Left ventricle myocardium inferior (tissue), 1 donor: ENCODE data around the gene ANKRD45. TPM values are rescaled to one million over a fixed set of nuclear protein-coding genes. Genes with fewer than 3 reads are reported as not detected.
"Not testable (repeated sequence)": the region's sequence is repeated elsewhere in the genome, so short reads cannot be mapped to it uniquely, and the experiment has no call there.

Experiments used
- DNase-seq: peaks from one replicate; pipeline ENCODE4 v3.0.0-alpha.2; 2020
- H3K27ac ChIP-seq: fragments of 200-600 bp; replicated peaks from 2 replicates; pipeline ENCODE4 v1.8.0; 2021
- H3K27me3 ChIP-seq: fragments of 200-600 bp; 2 replicates; pipeline ENCODE4 v1.8.0; 2021; ENCODE audit warnings: low read depth
- H3K36me3 ChIP-seq: fragments of 200-600 bp; 2 replicates; pipeline ENCODE4 v1.8.0; 2021
- H3K4me1 ChIP-seq: fragments of 200-600 bp; 2 replicates; pipeline ENCODE4 v1.8.0; 2021
- H3K4me3 ChIP-seq: fragments of 200-600 bp; 2 replicates; pipeline ENCODE4 v1.8.0; 2021; ENCODE audit warnings: mild to moderate bottlenecking, moderate library complexity
- H3K9me3 ChIP-seq: fragments of 200-600 bp; replicated peaks from 2 replicates; pipeline ENCODE4 v1.8.0; 2021
- intact Hi-C: fragments of 100-400 bp; cut with micrococcal nuclease; formaldehyde crosslinking; loops from one replicate; pipeline ENCODE4 v1.11.0; 2022
- total RNA-seq: library from RNA; stranded (reverse); fragmentation: NEBNext Ultra II Directional; extraction: Animal tissue kit (Norgen Biotek cat#: 25700); gene quantifications from one replicate; pipeline ENCODE4 v1.2.1, GENCODE V29; 2021
- TF ChIP-seq, protein P1 (sequence below): fragments of 200-600 bp; IDR thresholded peaks from 2 replicates; pipeline ENCODE4 v1.8.0; 2021; ENCODE audit warnings: antibody characterized with exemption, mild to moderate bottlenecking, borderline replicate concordance
- donor health status: DM: no; HTN: yes; CAD: no; lungs with severe emphysema.

Gene ANKRD45
- total RNA-seq, 1 donor from 2014 or later: 0.25 TPM

DNA sequence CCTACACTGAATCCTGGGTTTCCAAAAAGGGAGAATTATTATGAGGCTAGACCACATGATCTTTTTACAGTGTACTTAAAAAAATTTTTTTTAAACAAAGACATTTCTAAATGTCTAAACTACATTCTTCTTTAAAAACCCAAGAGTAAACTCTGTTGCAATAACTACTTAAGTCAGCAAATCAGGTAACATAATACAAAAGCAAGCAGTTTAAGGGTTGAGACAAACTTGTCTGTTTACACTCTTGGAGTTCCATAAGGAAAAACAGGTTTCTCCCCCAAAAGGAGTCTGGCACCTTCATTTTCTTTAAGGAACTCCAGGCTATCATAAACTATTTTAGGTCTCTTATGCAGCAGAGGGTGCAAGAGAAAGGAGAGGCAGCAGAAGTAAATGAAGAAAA is 12.5 kb upstream of the ANKRD45 start:
- H3K4me3 ChIP-seq: no peak overlapping the region
- peaks cover 24% of the 10 kb centered on the region for H3K9me3 ChIP-seq
- no peaks in the 10 kb centered on the region for H3K27me3 ChIP-seq
- no peaks in the 10 kb centered on the region for H3K36me3 ChIP-seq
- intact Hi-C loops: no loop called here
- H3K4me1 ChIP-seq: no peaks in the 10 kb centered on the region
- DNase-seq: no peak
- no peak overlapping the region for H3K27ac ChIP-seq
- TF ChIP-seq, protein P1, sequence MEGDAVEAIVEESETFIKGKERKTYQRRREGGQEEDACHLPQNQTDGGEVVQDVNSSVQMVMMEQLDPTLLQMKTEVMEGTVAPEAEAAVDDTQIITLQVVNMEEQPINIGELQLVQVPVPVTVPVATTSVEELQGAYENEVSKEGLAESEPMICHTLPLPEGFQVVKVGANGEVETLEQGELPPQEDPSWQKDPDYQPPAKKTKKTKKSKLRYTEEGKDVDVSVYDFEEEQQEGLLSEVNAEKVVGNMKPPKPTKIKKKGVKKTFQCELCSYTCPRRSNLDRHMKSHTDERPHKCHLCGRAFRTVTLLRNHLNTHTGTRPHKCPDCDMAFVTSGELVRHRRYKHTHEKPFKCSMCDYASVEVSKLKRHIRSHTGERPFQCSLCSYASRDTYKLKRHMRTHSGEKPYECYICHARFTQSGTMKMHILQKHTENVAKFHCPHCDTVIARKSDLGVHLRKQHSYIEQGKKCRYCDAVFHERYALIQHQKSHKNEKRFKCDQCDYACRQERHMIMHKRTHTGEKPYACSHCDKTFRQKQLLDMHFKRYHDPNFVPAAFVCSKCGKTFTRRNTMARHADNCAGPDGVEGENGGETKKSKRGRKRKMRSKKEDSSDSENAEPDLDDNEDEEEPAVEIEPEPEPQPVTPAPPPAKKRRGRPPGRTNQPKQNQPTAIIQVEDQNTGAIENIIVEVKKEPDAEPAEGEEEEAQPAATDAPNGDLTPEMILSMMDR: no peak

DNA sequence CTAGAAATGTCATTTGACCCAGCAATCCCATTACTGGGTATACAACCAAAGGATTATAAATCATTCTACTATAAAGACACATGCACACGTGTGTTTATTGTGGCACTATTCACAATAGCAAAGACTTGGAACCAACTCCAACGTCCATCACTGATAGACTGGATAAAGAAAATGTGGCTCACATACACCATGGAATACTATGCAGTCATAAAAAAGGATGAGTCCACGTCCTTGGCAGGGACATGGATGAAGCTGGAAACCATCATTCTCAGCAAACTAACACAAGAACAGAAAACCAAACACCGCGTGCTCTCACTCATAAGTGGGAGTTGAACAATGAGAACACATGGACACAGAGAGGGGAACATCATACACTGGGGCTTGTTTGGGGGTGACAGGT is 10.5 kb upstream of the ANKRD45 start:
- H3K9me3 ChIP-seq: peaks cover 24% of the 10 kb centered on the region
- DNase-seq, intact Hi-C loops, H3K27ac ChIP-seq, H3K36me3 ChIP-seq, H3K27me3 ChIP-seq, H3K4me1 ChIP-seq, H3K4me3 ChIP-seq: not testable (repeated sequence)

DNA sequence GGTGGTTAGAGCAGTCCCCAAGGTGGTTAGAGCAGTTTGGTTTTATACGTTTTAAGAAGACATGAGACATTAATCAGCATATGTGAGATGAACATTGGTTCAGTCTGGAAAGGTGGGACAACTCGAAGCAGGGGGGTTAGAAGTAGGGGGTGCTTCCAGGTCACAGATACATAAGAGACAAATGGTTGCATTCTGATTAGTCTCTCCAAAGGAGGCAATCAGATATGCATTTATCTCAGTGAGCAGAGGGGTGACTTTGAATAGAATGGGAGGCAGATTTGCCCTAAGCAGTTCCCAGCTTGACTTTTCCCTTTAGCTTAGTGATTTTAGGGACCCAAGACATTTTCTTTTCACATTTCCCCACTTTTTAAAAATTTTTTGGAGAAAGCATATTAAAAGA is 4.8 kb upstream of the ANKRD45 start:
- H3K27ac ChIP-seq, H3K4me3 ChIP-seq, intact Hi-C loops, DNase-seq, H3K36me3 ChIP-seq, H3K4me1 ChIP-seq: not testable (repeated sequence)
- peaks cover 24% of the 10 kb centered on the region for H3K27me3 ChIP-seq
- peaks cover 14% of the 10 kb centered on the region for H3K9me3 ChIP-seq

DNA sequence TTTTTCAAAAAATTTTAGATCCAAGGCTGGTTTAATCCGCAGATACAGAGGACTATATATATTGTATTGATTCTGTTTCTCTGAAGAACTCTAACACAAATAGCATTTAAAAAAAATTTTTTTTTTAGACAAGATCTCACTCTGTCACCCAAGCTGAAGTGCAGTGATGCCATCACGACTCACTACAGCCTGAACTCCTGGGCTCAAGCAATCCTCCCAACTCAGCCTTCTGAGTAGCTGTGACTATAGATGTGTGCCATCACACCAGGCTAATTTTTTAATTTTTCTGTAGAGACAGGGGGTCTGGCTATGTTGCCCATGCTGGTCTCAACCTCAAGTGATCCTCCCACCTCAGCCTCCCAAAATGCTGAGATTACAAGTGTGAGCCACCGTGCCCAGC is 3.0 kb downstream of the ANKRD45 start:
- Histone ChIP-seq H3K36me3 (no peaks in the 10 kb centered on the region), H3K4me3 (no peak overlapping the region), H3K9me3 (no peaks in the 10 kb centered on the region), H3K27ac (no peak overlapping the region), H3K4me1 (peaks cover 13% of the 10 kb centered on the region), H3K27me3 (peaks cover 33% of the 10 kb centered on the region)
- intact Hi-C loops: no loop called here
- TF ChIP-seq, protein P1: no peak
- no peak for DNase-seq

DNA sequence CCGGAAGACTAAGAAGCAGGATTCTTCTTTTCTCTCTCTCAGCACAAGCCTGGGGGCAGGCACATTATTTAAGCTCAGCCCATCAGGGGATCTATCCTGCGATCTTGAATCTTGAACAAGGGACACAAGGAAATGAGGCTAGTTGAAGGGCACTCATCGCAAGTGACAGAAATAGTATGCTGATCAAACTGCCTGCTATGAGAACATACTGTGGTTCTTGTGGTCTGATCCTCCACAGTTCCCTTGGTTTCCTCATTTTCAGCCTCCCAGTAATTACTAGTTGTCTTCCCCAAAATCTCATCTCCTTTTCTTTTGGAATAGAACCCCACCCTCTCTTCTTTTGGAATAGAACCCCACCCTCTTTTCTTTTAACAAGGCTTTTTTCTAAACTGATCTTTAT is 6.5 kb downstream of the ANKRD45 start:
- Histone ChIP-seq H3K27ac (no peak overlapping the region), H3K4me1 (no peaks in the 10 kb centered on the region), H3K36me3 (no peaks in the 10 kb centered on the region), H3K4me3 (no peak overlapping the region), H3K27me3 (no peaks in the 10 kb centered on the region), H3K9me3 (no peaks in the 10 kb centered on the region)
- TF ChIP-seq, protein P1: no peak
- no peak for DNase-seq
- intact Hi-C loops: no loop called here

DNA sequence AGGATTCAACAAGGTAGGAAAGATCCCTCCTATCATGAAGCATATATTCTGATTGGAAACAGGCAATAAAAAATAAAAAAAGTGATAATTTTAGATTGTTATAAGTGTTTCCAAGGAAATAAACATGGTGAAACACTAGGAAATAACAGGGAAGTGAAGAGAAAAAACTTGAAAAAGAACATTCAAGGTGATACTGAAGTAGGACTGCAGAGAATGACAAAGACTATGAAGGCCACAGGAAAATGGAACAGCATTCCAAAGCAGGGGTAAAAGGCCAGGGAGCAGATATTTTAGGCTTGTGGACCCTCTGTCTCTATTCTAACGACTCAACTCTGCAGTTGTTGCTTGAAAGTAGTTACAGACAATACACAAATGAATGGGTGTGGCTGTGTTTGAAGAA is 7.9 kb downstream of the ANKRD45 start:
- Histone ChIP-seq H3K4me3 (no peak overlapping the region), H3K4me1 (no peaks in the 10 kb centered on the region), H3K27ac (no peak overlapping the region), H3K27me3 (no peaks in the 10 kb centered on the region), H3K9me3 (no peaks in the 10 kb centered on the region), H3K36me3 (no peaks in the 10 kb centered on the region)
- intact Hi-C loops: no loop called here
- TF ChIP-seq, protein P1: no peak
- no peak for DNase-seq

DNA sequence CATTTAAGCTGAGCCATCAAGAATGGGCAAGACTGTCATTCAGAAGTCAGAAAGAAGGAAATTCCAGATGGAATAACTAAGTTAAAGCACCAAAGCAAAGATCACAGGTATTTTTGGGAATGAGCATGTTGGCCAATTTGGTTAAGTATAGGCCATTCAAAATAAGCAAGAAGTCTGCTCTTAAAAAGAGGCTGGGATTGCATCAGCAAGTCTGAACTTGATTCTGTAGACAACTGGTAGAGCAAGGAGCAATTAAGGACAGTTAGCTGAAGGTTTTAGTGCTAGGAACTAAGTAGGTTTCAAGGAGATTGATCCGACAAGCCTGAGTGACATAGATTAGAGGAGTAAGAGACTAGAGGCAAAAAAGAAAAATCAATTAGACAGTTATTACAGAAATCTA is 8.4 kb downstream of the ANKRD45 start:
- Histone ChIP-seq H3K27me3 (no peaks in the 10 kb centered on the region), H3K4me1 (no peaks in the 10 kb centered on the region), H3K9me3 (peaks cover under 1% of the 10 kb centered on the region), H3K4me3 (no peak overlapping the region), H3K27ac (no peak overlapping the region), H3K36me3 (no peaks in the 10 kb centered on the region)
- intact Hi-C loops: no loop called here
- TF ChIP-seq, protein P1: no peak
- no peak for DNase-seq
